ENCODE measurements around the gene LHX6.
A peak's percentile ranks its signal among the peaks of the same experiment; 100 is the strongest.

The LHX6 gene

DNA sequence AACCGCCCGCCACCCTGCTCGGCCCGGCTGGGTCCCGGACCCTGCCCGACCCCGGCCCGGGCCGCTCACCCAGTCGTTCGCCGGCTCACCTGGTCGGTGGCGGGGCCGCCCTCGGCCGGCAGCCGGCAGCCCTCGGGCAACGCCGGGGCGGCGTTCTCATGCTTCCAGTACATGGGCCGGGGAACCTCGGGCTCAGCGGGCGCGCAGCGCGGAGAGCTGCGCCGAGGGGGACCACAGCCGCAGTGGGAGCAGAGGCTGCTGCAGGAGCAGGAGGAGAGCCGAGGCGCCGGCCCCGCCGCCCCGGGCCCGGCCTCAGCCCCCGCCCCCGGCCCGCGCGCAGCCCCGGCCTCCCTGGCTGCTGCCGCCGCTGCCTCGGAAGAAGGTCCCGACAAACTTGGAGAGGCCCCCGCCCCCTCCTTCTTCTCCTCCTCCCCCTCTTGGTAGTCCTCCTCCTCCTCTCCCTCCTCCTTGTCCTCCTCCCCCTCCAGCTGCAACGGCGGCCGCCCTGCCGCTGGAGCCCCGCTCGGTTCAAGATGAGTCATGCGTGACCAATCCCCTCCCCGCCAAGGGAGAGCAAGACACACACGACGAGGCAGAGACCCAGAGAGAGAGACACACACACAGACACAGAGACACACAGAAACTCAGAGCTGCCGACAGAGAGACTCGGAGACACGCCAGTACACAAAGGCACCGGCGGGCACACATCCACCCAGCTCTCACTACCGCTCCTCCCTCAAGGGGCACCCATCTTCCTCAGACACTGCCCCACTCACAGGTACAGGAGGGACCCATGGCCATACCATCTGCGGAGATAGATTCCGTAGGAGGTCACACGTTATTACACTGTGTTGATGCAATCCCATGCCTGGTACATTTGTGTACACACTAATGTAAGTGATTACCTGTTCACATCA is at the start of gene LHX6:
TSS of gene LHX6 (minus strand) at position 390 of the 917 bp plus-strand sequence. CDS start at position 173, 217 bp downstream.
- peak; percentile 58 for DNase-seq (ENCODE audit: low spot score)
- TF ChIP-seq, protein P1, sequence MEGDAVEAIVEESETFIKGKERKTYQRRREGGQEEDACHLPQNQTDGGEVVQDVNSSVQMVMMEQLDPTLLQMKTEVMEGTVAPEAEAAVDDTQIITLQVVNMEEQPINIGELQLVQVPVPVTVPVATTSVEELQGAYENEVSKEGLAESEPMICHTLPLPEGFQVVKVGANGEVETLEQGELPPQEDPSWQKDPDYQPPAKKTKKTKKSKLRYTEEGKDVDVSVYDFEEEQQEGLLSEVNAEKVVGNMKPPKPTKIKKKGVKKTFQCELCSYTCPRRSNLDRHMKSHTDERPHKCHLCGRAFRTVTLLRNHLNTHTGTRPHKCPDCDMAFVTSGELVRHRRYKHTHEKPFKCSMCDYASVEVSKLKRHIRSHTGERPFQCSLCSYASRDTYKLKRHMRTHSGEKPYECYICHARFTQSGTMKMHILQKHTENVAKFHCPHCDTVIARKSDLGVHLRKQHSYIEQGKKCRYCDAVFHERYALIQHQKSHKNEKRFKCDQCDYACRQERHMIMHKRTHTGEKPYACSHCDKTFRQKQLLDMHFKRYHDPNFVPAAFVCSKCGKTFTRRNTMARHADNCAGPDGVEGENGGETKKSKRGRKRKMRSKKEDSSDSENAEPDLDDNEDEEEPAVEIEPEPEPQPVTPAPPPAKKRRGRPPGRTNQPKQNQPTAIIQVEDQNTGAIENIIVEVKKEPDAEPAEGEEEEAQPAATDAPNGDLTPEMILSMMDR (IDR thresholded peaks at IDR 0.05; ENCODE audit: extremely low read depth, missing control alignments) = no peak

DNA sequence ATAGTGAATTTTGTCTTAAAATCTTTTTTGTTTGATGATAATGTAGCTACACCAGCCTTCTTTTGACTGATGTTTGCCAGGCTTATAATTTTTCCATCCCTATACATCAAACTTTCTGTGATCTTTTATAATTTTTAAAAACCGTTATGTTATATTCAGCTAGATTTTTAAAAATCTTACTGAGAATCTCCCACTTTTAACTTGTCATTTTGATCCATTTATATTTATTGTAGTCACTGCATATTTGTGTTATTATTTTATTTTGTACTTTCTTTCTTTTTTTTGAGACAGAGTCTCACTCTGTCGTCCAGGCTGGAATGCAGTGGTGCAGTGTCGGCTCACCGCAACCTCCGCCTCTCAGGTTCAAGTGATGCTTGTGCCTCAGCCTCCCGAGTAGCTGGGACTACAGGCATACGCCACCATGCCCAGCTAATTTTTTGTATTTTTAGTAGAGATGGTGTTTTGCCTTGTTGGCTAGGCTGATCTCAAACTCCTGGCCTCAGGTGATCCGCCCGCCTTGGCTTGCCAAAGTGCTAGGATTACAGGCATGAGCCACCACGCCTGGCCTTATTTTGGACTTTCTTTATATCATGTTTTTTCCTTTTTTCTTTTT is 48.6 kb upstream of the LHX6 start:
- no peak for DNase-seq (ENCODE audit: low spot score)
- TF ChIP-seq, protein P1 (IDR thresholded peaks at IDR 0.05; ENCODE audit: extremely low read depth, missing control alignments) = no peak

DNA sequence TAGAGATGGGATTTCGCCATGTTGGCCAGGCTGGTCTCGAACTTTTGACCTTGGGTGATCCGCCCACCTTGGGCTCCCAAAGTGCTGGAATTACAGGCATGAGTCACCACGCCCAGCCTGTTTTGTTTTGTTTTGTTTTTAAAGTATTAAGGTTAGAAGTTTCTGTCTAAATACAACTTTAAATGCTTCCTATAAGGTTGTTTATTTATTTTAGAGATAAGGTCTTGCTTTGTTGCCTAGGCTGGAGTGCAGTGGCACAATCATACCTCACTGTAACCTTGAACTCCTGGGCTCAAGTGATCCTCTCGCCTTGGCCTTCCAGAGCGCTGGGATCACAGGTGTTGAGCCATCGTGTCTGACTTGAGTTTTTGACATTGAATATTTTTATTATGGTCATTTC is 47.3 kb upstream of the LHX6 start:
- TF ChIP-seq, protein P1 (IDR thresholded peaks at IDR 0.05; ENCODE audit: extremely low read depth, missing control alignments) = no peak
- DNase-seq (ENCODE audit: low spot score) = no peak

DNA sequence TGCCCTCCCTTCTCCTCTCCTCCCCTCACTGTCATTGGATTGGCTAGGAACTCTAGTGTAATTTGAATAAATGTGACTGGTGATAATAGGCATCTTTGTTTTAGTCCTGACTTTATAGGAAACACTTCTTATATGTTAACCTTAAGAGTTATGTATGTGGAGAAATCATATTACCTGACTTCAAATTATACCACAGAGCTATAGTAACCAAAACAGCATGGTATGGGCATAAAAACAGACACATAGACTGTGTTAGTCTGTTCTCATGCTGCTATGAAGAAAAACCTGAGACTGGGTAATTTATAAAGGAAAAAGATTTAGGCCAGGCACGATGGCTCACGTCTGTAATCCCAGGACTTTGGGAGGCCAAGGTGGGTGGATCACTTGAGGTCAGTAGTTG is 45.3 kb upstream of the LHX6 start:
- TF ChIP-seq, protein P1 (IDR thresholded peaks at IDR 0.05; ENCODE audit: extremely low read depth, missing control alignments) = no peak
- no peak for DNase-seq (ENCODE audit: low spot score)

DNA sequence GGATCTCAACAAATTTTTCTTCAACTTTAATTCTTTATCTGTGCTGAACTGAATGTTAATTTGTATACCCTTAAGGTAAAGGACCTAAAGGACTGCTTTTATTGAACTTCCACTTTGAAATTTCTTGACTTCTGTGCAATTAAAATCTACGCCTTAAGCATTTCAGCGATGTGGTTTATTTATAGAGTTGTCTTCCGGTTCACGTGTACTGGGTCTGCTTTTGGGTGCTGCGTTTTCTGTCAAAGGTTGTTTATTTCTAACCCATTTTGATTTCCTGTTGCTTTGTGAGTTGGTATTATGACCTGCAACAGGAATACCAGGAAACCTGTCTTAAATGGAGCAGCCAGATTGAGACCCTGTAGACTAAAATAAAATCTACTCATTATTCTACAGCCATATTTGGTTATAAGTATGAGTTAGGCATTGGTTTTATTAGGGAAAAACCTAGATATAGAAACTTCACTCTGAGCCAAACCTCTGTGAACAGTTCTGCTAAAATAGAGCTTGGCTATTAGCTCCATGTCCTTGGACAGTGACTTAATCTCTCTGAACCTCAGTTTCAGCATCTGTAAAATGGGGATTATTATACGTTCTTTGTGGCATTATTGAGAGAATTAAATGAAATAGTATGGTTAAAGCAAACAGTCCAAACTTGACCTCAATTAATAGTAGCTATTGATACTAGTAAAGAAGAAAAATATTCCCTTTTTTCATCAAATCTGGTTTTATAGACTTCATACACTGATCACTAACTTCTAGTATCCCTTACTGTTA is 39.5 kb upstream of the LHX6 start:
- TF ChIP-seq, protein P1 (IDR thresholded peaks at IDR 0.05; ENCODE audit: extremely low read depth, missing control alignments) = no peak
- no peak for DNase-seq (ENCODE audit: low spot score)

DNA sequence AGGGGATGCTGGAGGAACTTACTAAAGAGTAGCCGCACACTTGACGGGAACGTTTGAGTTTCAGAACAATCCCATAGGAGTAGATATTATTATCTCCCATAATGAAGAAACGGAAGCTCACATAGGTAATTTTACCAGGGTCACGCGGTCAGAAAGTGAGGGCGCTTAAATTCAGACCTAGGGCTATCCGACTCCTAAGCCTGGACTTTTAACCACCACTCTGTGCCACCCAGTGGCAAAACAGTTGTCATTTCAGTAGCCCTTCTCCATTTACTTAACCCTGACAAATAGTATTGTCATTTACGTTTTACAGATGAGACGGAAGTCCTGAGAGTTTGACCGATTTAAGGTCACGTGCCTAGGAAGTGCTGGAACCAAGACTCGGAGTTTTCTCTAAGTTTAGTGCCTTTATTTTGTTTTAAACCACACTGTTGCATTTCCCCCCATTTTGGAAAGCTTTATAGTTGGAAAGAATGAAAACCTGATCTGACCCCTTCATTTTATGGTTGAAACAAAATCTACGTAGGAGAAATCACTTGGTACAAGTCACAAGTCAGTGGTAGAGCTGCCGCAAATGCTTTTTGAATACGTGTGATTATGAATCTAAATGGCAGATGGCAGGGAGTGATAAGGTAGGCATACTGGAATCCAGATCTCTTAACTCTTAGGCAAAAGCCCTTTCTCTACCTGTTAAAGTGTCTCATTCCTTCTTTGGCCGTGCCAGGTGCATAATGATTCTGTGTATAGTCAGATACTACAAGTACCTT is 36.6 kb upstream of the LHX6 start:
- TF ChIP-seq, protein P1 (IDR thresholded peaks at IDR 0.05; ENCODE audit: extremely low read depth, missing control alignments) = no peak
- DNase-seq (ENCODE audit: low spot score) = peak; percentile 48
